ENCODE measurements around the gene RIIAD1.

GRCh38 chr1:151714820-151715725 is 6.2 kb upstream of the RIIAD1 start:
- no peak for TF ChIP-seq POLR2A (IDR thresholded peaks at IDR 0.05)
- no peak for TF ChIP-seq CTCF (IDR thresholded peaks at IDR 0.05 in 4 of 5, conservative IDR thresholded peaks at IDR 0.05 in 1 of 5)

Data from gastrocnemius medialis (tissue), 4 donors.